Caco-2 (cell line): Measurements from ENCODE around the gene XPO5. TPM values are rescaled to one million over a fixed set of nuclear protein-coding genes. Genes with fewer than 3 reads are reported as not detected.
"Not testable (repeated sequence)": the region's sequence is repeated elsewhere in the genome, so short reads cannot be mapped to it uniquely, and the experiment has no call there.

Source experiments
- BruUV-seq: library from RNA; stranded (reverse); fragments of 400-500 nt; replicated peaks from 2 replicates; lab custom pipeline; 2021; lab: Mats Ljungman, UMichigan
- CTCF ChIA-PET: fragments of 300-600 bp; sonication (Branson Sonifier 250); formaldehyde crosslinking; loops from one replicate; lab custom pipeline; 2022; ENCODE audit warnings: antibody characterized with exemption; lab: Charles Lee
- POLR2A ChIA-PET: fragments of 300-600 bp; sonication (Branson Sonifier 250); formaldehyde crosslinking; loops from one replicate; lab custom pipeline; 2022; ENCODE audit warnings: antibody characterized with exemption; lab: Charles Lee
- DNase-seq, 2 experiments: peaks; one replicate each; pipeline versions ENCODE4 v3.0.0 to v3.0.0-alpha.2; 2020 to 2022
- H3K27me3 ChIP-seq: replicated peaks from 2 replicates; pipeline ENCODE4 v1.6.0; 2011; ENCODE audit warnings: low read length; ENCODE audit not compliant: control insufficient read depth, insufficient read depth
- H3K36me3 ChIP-seq: 2 replicates; pipeline ENCODE4 v1.5.1; 2011; ENCODE audit warnings: low read length; ENCODE audit not compliant: control insufficient read depth, insufficient read depth
- H3K4me1 ChIP-seq: fragments of 250-450 bp; sonication (Bioruptor Pico); 2 replicates; pipeline ENCODE4 v1.5.1; 2020; ENCODE audit warnings: mild to moderate bottlenecking
- H3K4me3 ChIP-seq: 2 replicates; pipeline ENCODE4 v1.5.1; 2011; ENCODE audit warnings: low read depth, mild to moderate bottlenecking, control low read depth, low read length
- H3K9me3 ChIP-seq: fragments of 250-450 bp; sonication (Bioruptor Pico); 2 replicates; pipeline ENCODE4 v1.5.1; 2020; ENCODE audit warnings: mild to moderate bottlenecking, moderate library complexity
- H3K27ac Mint-ChIP-seq: one replicate; pipeline ENCODE4 v1.8.0; 2022; ENCODE audit warnings: mixed read lengths; ENCODE audit not compliant: unreplicated experiment
- H3K27me3 Mint-ChIP-seq: one replicate; pipeline ENCODE4 v1.8.0; 2022; ENCODE audit warnings: mixed read lengths; ENCODE audit not compliant: insufficient read depth, unreplicated experiment
- H3K36me3 Mint-ChIP-seq: one replicate; pipeline ENCODE4 v1.8.0; 2022; ENCODE audit warnings: mild to moderate bottlenecking, mixed read lengths; ENCODE audit not compliant: insufficient read depth, unreplicated experiment
- H3K4me1 Mint-ChIP-seq: one replicate; pipeline ENCODE4 v1.8.0; 2022; ENCODE audit warnings: low read depth, mixed read lengths; ENCODE audit not compliant: unreplicated experiment
- H3K4me3 Mint-ChIP-seq: one replicate; pipeline ENCODE4 v1.8.0; 2022; ENCODE audit warnings: mild to moderate bottlenecking, moderate library complexity, mixed read lengths; ENCODE audit not compliant: unreplicated experiment
- H3K9me3 Mint-ChIP-seq: one replicate; pipeline ENCODE4 v1.8.0; 2022; ENCODE audit warnings: mixed read lengths; ENCODE audit not compliant: unreplicated experiment
- intact Hi-C: fragments of 100-400 bp; cut with micrococcal nuclease; formaldehyde crosslinking; loops from one replicate; pipeline ENCODE4 v1.10.0; 2022; ENCODE audit not compliant: unreplicated experiment
- total RNA-seq: library from RNA; stranded (reverse); gene quantifications from 2 replicates; pipeline ENCODE4 v1.2.3, GENCODE V29; 2022
- TF ChIP-seq, protein P1 (sequence below), 2 experiments: fragments of 200-600 bp in 1 of 2; IDR thresholded peaks; 1 replicate in 1 of 2; 2 replicates in 1 of 2; pipeline versions ENCODE4 v1.5.1 to v1.8.0; 2011 to 2022; ENCODE audit warnings: antibody characterized with exemption in 1 of 2, control low read depth in 1 of 2, inconsistent platforms in 1 of 2, low read depth in 1 of 2, low read length in 1 of 2, mild to moderate bottlenecking in 1 of 2, moderate library complexity in 1 of 2; ENCODE audit not compliant: insufficient read depth in 1 of 2, severe bottlenecking in 1 of 2, unreplicated experiment in 1 of 2

The XPO5 gene
- total RNA-seq, 1 experiment from 2014 or later = 79.3 TPM

DNA sequence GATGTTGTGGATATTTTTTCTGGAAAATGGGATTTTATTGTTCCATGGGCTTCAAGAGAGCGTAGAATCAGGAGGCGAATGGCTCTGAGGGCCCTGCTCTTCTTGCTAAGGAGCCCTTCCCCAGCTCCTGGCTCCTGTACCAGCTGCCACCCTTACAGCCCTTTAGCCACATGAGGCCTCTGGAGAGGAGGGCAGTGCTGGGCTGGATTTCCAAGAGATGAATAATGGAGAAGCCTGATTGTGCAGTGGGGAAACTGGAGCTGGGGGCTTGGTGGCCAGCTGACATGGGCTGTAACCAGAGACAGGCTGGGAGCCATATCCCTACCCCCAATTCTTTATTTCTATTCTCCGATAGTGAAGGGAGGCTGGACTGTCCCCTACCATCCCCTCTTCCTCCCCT, 74.9 kb downstream of the XPO5 start:
- no TSS peak for BruUV-seq
- H3K27me3 Mint-ChIP-seq = no peaks in the 10 kb centered on the region
- intact Hi-C loops = loop anchor here (10.0 kb wide), 1 partner anchor 596 kb away; no protein-coding TSS in a partner anchor
- TF ChIP-seq, protein P1, sequence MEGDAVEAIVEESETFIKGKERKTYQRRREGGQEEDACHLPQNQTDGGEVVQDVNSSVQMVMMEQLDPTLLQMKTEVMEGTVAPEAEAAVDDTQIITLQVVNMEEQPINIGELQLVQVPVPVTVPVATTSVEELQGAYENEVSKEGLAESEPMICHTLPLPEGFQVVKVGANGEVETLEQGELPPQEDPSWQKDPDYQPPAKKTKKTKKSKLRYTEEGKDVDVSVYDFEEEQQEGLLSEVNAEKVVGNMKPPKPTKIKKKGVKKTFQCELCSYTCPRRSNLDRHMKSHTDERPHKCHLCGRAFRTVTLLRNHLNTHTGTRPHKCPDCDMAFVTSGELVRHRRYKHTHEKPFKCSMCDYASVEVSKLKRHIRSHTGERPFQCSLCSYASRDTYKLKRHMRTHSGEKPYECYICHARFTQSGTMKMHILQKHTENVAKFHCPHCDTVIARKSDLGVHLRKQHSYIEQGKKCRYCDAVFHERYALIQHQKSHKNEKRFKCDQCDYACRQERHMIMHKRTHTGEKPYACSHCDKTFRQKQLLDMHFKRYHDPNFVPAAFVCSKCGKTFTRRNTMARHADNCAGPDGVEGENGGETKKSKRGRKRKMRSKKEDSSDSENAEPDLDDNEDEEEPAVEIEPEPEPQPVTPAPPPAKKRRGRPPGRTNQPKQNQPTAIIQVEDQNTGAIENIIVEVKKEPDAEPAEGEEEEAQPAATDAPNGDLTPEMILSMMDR (IDR thresholded peaks at IDR 0.05; ENCODE audit: insufficient read depth in 1 of 2, low read depth in 1 of 2, low read length in 1 of 2, severe bottlenecking in 1 of 2, unreplicated experiment in 1 of 2) = no peak
- H3K27me3 ChIP-seq = no peaks in the 10 kb centered on the region
- CTCF ChIA-PET = no interaction called here
- H3K9me3 Mint-ChIP-seq = no peaks in the 10 kb centered on the region
- H3K27ac Mint-ChIP-seq = no peak overlapping the region
- no peak for DNase-seq
- H3K4me1 ChIP-seq = peaks cover 11% of the 10 kb centered on the region
- POLR2A ChIA-PET = no interaction called here
- H3K4me3 Mint-ChIP-seq = no peak overlapping the region
- peaks cover 3% of the 10 kb centered on the region; the same call in 1 of the 2 replicates for H3K36me3 ChIP-seq
- no peaks in the 10 kb centered on the region for H3K9me3 ChIP-seq
- no peak overlapping the region for H3K4me3 ChIP-seq
- peaks cover 5% of the 10 kb centered on the region for H3K4me1 Mint-ChIP-seq
- H3K36me3 Mint-ChIP-seq = peaks cover 21% of the 10 kb centered on the region

DNA sequence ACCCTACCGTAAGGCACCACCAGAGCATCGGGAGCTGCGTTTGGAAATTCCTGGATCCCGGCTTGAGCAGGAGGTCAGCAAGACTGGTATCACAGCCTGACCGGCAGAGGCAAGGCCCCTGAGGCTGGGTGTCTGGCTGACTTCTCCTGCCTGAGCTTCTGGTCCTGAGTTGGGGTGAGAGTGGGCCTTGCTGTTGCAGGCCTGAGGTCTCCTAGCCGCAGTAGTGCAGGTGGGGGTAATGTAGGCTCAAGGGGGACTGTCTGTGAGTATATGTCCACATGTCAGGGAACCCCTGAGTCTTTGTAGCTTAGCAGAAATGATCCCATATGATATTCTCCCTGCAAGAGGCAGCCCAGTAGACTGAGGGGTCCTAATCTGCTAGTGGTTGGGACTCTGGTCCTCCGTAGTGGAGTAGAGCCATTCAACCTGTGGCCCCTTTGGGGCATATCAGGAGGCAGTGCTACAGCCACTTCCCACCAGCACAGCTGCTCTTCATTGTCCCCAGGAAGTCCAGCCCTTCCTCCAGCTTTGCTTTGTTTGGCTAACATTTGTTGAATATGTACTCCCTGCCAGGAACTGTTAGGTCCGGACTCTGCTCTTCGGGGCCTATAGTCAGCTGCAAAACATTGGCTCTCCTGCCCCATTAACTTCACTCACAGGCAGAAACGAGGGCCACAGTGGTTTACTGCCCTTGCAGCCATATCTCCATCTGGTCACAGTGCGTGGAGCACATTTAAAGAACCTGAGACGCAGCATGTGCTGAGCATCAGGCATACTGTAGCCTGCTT, 76.6 kb downstream of the XPO5 start:
- no peak overlapping the region for H3K27ac Mint-ChIP-seq
- TF ChIP-seq, protein P1 (IDR thresholded peaks at IDR 0.05; ENCODE audit: insufficient read depth in 1 of 2, low read depth in 1 of 2, low read length in 1 of 2, severe bottlenecking in 1 of 2, unreplicated experiment in 1 of 2) = no peak
- ChIA-PET POLR2A (no interaction called here), CTCF (no interaction called here)
- DNase-seq = no peak
- H3K4me3 Mint-ChIP-seq = no peak overlapping the region
- no peaks in the 10 kb centered on the region for H3K27me3 Mint-ChIP-seq
- Histone ChIP-seq H3K36me3 (peaks cover 3% of the 10 kb centered on the region; the same call in 1 of the 2 replicates), H3K9me3 (no peaks in the 10 kb centered on the region), H3K4me3 (no peak overlapping the region), H3K27me3 (no peaks in the 10 kb centered on the region), H3K4me1 (peaks cover 25% of the 10 kb centered on the region)
- BruUV-seq = no TSS peak
- peaks cover 21% of the 10 kb centered on the region for H3K36me3 Mint-ChIP-seq
- peaks cover 14% of the 10 kb centered on the region for H3K4me1 Mint-ChIP-seq
- H3K9me3 Mint-ChIP-seq = no peaks in the 10 kb centered on the region
- intact Hi-C loops = no loop called here

DNA sequence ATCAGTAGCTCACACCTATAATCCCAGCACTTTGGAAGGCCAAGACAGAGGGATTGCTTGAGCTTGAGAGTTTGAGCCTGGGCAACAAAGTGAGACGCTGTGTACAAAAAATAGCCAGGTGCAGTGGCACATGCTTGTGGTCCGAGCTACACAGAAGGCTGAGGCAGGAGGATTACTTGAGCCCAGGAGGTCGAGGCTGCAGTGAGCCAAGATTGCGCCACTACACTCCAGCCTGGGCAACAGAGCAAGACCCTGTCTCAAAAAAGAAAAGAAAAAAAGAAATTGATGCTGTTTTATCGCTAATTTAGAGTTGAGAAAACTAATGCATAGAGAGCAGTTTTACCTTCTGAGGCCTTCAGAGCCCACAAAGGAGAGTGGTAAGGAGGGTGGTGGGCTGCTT, 77.5 kb downstream of the XPO5 start:
- H3K27me3 Mint-ChIP-seq, H3K9me3 Mint-ChIP-seq, H3K9me3 ChIP-seq, H3K27me3 ChIP-seq, BruUV-seq, CTCF ChIA-PET, POLR2A ChIA-PET, H3K4me3 ChIP-seq, DNase-seq, H3K4me3 Mint-ChIP-seq, H3K36me3 ChIP-seq, H3K27ac Mint-ChIP-seq, intact Hi-C loops: not testable (repeated sequence)
- Mint-ChIP-seq H3K4me1 (peaks cover 15% of the 10 kb centered on the region), H3K36me3 (peaks cover 21% of the 10 kb centered on the region)
- H3K4me1 ChIP-seq = peaks cover 34% of the 10 kb centered on the region
